ENCODE data around the gene AIPL1. TPM values are rescaled to one million over a fixed set of nuclear protein-coding genes. Genes with fewer than 3 reads are reported as not detected.

Gene AIPL1
- total RNA-seq, 1 experiment from 2014 or later: 0.46 TPM

GRCh38 chr17:6437956-6438355 lies 3.0 kb upstream of the AIPL1 start:
- POLR2A ChIA-PET: no interaction called here
- peaks cover 2% of the 10 kb centered on the region; the same call in 1 of the 2 replicates for H3K27me3 Mint-ChIP-seq (ENCODE audit: low read depth)
- 0 out of 2 replicates have a peak overlapping the region, but pooled peaks have one; percentile 24 for H3K27ac Mint-ChIP-seq
- no peak for ATAC-seq
- no peak for DNase-seq (ENCODE audit: low spot score)
- H3K4me1 Mint-ChIP-seq: peaks cover 48% of the 10 kb centered on the region
- TF ChIP-seq ZNF396 (CRISPR knock-in tag; IDR thresholded peaks at IDR 0.05; ENCODE audit: borderline replicate concordance) (no peak), ZNF281 (CRISPR knock-in tag; IDR thresholded peaks at IDR 0.05) (no peak), USF2 (CRISPR knock-in tag; IDR thresholded peaks at IDR 0.05) (no peak), PRRX2 (CRISPR knock-in tag; IDR thresholded peaks at IDR 0.05) (no peak), IRF2 (CRISPR knock-in tag; IDR thresholded peaks at IDR 0.05; ENCODE audit: borderline replicate concordance, low read depth) (no peak), ATF3 (CRISPR knock-in tag; conservative IDR thresholded peaks at IDR 0.05) (no peak), GRHL2 (CRISPR knock-in tag; IDR thresholded peaks at IDR 0.05; ENCODE audit: insufficient replicate concordance, severe bottlenecking) (no peak), JAZF1 (CRISPR knock-in tag; IDR thresholded peaks at IDR 0.05) (no peak), ZNF532 (CRISPR knock-in tag; IDR thresholded peaks at IDR 0.05; ENCODE audit: borderline replicate concordance) (no peak), HMGA2 (CRISPR knock-in tag; IDR thresholded peaks at IDR 0.05) (no peak), ATF2 (CRISPR knock-in tag; IDR thresholded peaks at IDR 0.05; ENCODE audit: borderline replicate concordance, low read depth) (no peak), ZNF232 (CRISPR knock-in tag; IDR thresholded peaks at IDR 0.05) (no peak)
- H3K36me3 Mint-ChIP-seq: peaks cover 2% of the 10 kb centered on the region; the same call in 1 of the 2 replicates
- H3K9me3 Mint-ChIP-seq: peaks cover 23% of the 10 kb centered on the region
- CTCF ChIA-PET: no interaction called here
- peak overlapping the region; percentile 27 for H3K4me3 Mint-ChIP-seq

GRCh38 chr17:6437466-6437865 lies 2.5 kb upstream of the AIPL1 start:
- ChIA-PET POLR2A (no interaction called here), CTCF (interaction anchor here (2.2 kb wide), 1 partner anchor 16 kb away, joined by 18 read pairs; no protein-coding TSS in a partner anchor)
- DNase-seq (ENCODE audit: low spot score): no peak
- Mint-ChIP-seq H3K27ac (no peak overlapping the region; the same call in 1 of the 2 replicates), H3K9me3 (peaks cover 20% of the 10 kb centered on the region), H3K36me3 (no peaks in the 10 kb centered on the region), H3K4me3 (peak overlapping the region; percentile 27), H3K27me3 (ENCODE audit: low read depth) (peaks cover 2% of the 10 kb centered on the region; the same call in 1 of the 2 replicates), H3K4me1 (peaks cover 48% of the 10 kb centered on the region)
- peak; percentile 20 for ATAC-seq
- TF ChIP-seq FOXJ3 (CRISPR knock-in tag; IDR thresholded peaks at IDR 0.05; ENCODE audit: borderline replicate concordance): no peak
- no peak for TF ChIP-seq TCF7 (CRISPR knock-in tag; IDR thresholded peaks at IDR 0.05; ENCODE audit: low read depth)
- no peak for TF ChIP-seq NFYB (CRISPR knock-in tag; conservative IDR thresholded peaks at IDR 0.05; ENCODE audit: low read depth)
- TF ChIP-seq SOX15 (CRISPR knock-in tag; IDR thresholded peaks at IDR 0.05): no peak
- TF ChIP-seq ZBTB21 (CRISPR knock-in tag; IDR thresholded peaks at IDR 0.05; ENCODE audit: borderline replicate concordance): no peak
- no peak for TF ChIP-seq ZNF396 (CRISPR knock-in tag; IDR thresholded peaks at IDR 0.05; ENCODE audit: borderline replicate concordance)
- TF ChIP-seq ZNF671 (CRISPR knock-in tag; IDR thresholded peaks at IDR 0.05): no peak
- no peak for TF ChIP-seq ZNF416 (CRISPR knock-in tag; IDR thresholded peaks at IDR 0.05)
- no peak for TF ChIP-seq MLX (CRISPR knock-in tag; IDR thresholded peaks at IDR 0.05)
- TF ChIP-seq PRDM15 (CRISPR knock-in tag; IDR thresholded peaks at IDR 0.05): no peak

Measured in WTC11 (cell line).